Measurements from ENCODE around the gene BRD9.
"Not testable (repeated sequence)": the region's sequence is repeated elsewhere in the genome, so short reads cannot be mapped to it uniquely, and the experiment has no call there.

Gene BRD9

DNA sequence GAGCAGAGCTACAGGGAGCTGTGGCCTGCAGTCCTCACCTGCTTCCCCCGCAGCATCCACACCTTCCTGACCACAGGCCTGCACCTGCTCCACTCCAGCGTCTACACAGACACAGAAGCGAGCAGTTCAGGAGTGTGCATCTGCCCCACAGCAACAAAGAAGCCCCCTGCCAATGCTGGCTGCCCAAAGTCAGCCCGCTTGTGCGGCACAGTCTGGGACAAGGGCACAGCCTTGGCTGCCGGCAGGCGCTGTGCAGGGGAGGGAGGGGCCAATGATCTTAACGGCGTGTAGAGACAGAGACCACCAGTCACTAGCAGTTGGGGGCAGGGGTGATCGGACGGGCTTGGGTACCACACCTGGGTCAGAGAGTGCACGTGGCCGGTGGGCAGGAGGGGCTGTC lies 6.6 kb downstream of the BRD9 start:
- DNase-seq (no peak), ATAC-seq (replicated peaks) (no peak)
- H3K27me3 Mint-ChIP-seq, result no peaks in the 10 kb centered on the region
- H3K9me3 Mint-ChIP-seq, result peaks cover 11 to 15% of the 10 kb centered on the region in 2 donors
- H3K27ac Mint-ChIP-seq, result peak overlapping the region in 1 of 2 donors; percentile 20
- peaks cover 31 to 37% of the 10 kb centered on the region in 2 donors for H3K4me1 Mint-ChIP-seq (ENCODE audit: low read depth in 2 of 2)
- H3K4me3 Mint-ChIP-seq, result no peak overlapping the region
- peaks cover 94% of the 10 kb centered on the region for H3K36me3 Mint-ChIP-seq (ENCODE audit: insufficient read depth)

DNA sequence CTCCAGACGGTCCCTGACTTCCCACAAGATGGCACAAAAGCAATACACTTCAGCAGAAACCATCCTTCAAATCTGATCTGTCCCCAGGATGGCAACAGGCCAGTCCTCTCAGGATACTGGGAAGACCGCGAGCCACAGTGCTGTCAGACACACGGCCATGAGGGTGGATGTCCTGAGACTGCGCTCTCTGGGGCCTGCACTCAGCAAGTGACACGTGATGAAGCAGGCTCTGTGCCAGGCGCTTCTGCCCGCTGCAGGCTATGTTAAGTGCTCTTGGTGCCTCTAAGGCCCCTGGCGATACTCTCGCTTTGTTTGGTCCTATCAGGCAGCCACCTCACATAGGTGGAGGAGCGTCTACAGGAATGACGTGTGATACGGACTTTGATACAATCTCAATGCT lies 7.1 kb downstream of the BRD9 start:
- Mint-ChIP-seq H3K9me3 (peaks cover 11 to 15% of the 10 kb centered on the region in 2 donors), H3K27me3 (no peaks in the 10 kb centered on the region), H3K4me3 (no peak overlapping the region), H3K36me3 (ENCODE audit: insufficient read depth) (peaks cover 94% of the 10 kb centered on the region), H3K4me1 (ENCODE audit: low read depth in 2 of 2) (peaks cover 28 to 38% of the 10 kb centered on the region in 2 donors), H3K27ac (peak overlapping the region in 1 of 2 donors; percentile 20)
- ATAC-seq (replicated peaks), result no peak
- no peak for DNase-seq

DNA sequence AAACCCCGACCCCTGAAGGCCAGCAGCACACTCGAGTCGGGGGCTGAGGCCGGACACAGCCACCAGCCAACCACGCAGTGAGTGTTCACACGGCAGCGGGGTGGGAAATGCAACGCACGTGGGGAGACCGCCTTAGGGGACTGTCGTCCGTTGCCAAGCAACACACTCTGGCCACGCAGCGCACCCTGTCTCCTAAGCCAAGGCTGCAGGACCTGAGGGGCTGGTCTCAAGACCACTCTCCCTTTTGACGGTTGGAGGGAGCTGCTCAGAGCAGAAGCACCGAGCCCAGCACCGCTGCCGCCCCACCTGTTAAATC lies 7.5 kb downstream of the BRD9 start:
- peaks cover 94% of the 10 kb centered on the region for H3K36me3 Mint-ChIP-seq (ENCODE audit: insufficient read depth)
- ATAC-seq (replicated peaks) (no peak), DNase-seq (no peak)
- H3K27me3 Mint-ChIP-seq, result no peaks in the 10 kb centered on the region
- peaks cover 28 to 38% of the 10 kb centered on the region in 2 donors for H3K4me1 Mint-ChIP-seq (ENCODE audit: low read depth in 2 of 2)
- H3K27ac Mint-ChIP-seq, result no peak overlapping the region
- peaks cover 11 to 15% of the 10 kb centered on the region in 2 donors for H3K9me3 Mint-ChIP-seq
- no peak overlapping the region for H3K4me3 Mint-ChIP-seq

DNA sequence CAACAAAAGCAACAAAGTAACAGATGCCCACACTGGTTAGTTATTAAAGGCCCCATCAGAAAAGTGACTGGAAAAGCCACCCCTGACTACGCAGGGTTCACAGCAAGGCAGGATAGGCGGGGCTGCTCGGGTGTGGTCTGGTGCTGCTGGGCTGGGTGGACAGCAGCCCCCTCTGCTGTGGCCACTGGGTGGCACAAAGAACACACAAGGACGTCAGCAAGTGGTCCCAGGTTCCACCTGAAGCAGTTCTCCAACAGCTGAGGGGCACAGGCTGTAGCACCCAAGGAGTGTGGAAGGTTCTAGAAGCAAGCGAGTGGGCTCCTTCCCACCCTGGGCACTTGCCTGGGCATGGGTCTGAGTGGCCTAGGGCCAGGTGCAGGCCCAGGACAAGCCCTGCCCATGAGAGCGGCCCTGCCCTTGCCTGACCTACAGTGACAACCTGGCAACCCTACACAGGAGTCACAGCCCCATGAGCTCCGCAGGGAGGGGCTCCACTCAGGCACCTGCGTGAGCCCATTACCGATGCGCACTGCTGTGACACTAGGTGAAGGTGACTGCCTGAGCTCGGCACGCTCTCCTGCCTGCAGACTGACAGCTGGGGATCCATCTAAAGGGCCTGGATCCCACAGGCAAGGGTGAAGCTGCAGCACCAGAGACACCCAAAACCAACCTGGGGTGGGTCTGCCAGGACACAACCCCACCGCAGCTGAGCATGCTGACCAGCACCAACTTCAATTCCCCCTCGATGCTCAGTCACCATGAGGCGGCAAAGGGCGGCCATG lies 8.1 kb downstream of the BRD9 start:
- peaks cover 11 to 15% of the 10 kb centered on the region in 2 donors for H3K9me3 Mint-ChIP-seq
- ATAC-seq (replicated peaks), result no peak
- peaks cover 88% of the 10 kb centered on the region for H3K36me3 Mint-ChIP-seq (ENCODE audit: insufficient read depth)
- no peaks in the 10 kb centered on the region for H3K27me3 Mint-ChIP-seq
- H3K27ac Mint-ChIP-seq, result no peak overlapping the region
- DNase-seq, result no peak
- H3K4me3 Mint-ChIP-seq, result no peak overlapping the region
- peaks cover 28 to 38% of the 10 kb centered on the region in 2 donors for H3K4me1 Mint-ChIP-seq (ENCODE audit: low read depth in 2 of 2)

DNA sequence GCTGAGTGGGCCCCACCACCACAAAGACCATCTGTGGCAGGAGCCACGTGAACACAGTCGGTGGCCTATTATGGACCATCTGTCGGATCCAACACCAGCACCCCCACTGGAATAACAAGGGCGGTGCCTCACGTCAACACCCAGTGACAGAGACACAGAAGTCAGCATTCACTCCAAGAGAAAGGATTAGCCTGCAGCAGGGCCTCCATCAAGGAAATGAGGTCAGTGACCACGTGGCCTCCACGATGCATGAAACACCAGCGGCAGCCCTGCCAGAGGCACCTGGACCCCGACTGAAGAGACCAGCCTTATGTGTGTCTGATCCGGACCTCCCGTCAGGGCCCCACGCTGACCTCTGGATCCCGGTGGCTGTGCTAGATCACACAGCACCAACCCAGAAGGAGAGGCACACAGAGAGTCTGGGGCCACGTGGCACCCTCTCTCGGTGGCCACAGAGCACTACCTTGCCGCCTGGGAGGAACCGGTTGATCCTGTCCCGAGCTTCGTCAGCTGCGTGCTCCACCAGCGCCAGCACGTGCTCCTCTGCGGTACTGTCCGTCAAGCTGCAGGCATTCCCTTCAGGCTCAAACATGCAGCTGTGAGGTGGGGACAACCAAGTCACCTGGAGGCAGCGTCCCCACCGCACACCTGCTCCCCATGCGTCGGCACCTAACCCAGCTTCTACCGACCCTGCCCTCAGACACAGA lies 9.0 kb downstream of the BRD9 start:
- H3K9me3 Mint-ChIP-seq, result peaks cover 11 to 15% of the 10 kb centered on the region in 2 donors
- H3K36me3 Mint-ChIP-seq (ENCODE audit: insufficient read depth), result peaks cover 79% of the 10 kb centered on the region
- H3K4me1 Mint-ChIP-seq (ENCODE audit: low read depth in 2 of 2), result peaks cover 28 to 38% of the 10 kb centered on the region in 2 donors
- H3K27ac Mint-ChIP-seq, result peak overlapping the region; percentile 93 to 95
- H3K27me3 Mint-ChIP-seq, result no peaks in the 10 kb centered on the region
- H3K4me3 Mint-ChIP-seq, result peak overlapping the region in 1 of 2 donors; percentile 67
- DNase-seq (no peak), ATAC-seq (replicated peaks) (no peak)

DNA sequence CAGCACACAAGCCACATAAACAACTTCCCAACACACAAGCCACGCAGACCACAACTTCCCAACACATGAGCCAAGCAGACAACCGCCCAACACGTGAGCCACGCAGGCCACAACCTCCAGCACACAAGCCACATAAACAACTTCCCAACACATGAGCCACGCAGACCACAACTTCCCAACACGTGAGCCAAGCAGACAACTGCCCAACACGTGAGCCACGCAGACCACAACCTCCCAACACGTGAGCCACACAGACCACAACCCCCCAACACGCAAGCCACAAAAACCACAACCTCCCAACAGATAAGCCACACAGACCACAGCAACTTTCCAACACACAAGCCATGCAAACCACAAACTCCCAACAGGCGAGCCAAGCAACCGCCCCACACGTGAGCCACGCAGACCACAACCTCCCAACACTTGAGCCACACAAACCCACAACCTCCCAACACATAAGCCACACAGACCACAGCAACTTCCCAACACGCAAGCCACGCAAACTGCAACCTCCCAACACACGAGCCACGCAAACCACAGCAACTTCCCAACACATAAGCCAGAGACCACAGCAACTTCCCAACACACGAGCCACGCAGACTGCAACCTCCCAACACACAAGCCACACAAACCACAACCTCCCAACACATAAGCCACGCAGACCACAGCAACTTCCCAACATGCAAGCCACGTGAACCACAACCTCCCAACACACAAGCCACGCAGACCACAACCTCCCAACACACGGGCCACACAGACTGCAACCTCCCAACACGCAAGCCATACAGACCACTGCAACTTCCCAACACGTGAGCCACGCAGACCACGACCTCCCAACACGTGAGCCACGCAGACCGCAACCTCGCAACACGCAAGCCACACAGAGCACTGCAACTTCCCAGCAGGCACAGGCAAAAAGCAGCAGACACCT lies 10.1 kb downstream of the BRD9 start:
- Mint-ChIP-seq H3K9me3 (peaks cover 11 to 15% of the 10 kb centered on the region in 2 donors), H3K4me3 (peak overlapping the region; percentile 49 to 67), H3K27me3 (no peaks in the 10 kb centered on the region), H3K27ac (peak overlapping the region; percentile 93 to 95), H3K36me3 (ENCODE audit: insufficient read depth) (peaks cover 79% of the 10 kb centered on the region), H3K4me1 (ENCODE audit: low read depth in 2 of 2) (peaks cover 23 to 32% of the 10 kb centered on the region in 2 donors)
- ATAC-seq (replicated peaks) (peak; percentile 31), DNase-seq (peak in 1 of 3 experiments; percentile 6)

DNA sequence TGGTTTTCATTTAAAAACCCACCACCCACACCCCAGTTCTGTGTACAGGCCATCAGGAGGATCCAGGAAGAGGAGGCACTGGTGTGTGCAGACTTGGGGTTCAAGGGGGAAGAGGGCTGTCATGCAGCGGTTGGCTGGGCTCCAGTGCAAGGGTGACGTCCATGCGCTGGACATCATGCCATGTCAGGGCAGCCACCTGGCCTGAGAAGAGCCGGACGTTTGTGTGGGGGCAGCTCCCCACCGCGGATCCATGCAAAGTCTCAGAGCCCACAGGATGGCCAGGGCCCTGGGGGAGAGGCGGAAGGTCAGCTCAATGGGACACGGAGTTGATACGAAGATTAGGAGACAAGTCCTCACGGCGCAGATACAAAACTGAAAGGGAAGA lies 11.1 kb downstream of the BRD9 start:
- H3K4me1 Mint-ChIP-seq (ENCODE audit: low read depth in 2 of 2), result peaks cover 23 to 32% of the 10 kb centered on the region in 2 donors
- DNase-seq, result no peak
- H3K9me3 Mint-ChIP-seq, result peaks cover 11 to 15% of the 10 kb centered on the region in 2 donors
- H3K4me3 Mint-ChIP-seq, result peak overlapping the region in 1 of 2 donors; percentile 67
- peak overlapping the region; percentile 93 to 95 for H3K27ac Mint-ChIP-seq
- no peak for ATAC-seq (replicated peaks)
- H3K27me3 Mint-ChIP-seq, result no peaks in the 10 kb centered on the region
- peaks cover 79% of the 10 kb centered on the region for H3K36me3 Mint-ChIP-seq (ENCODE audit: insufficient read depth)

DNA sequence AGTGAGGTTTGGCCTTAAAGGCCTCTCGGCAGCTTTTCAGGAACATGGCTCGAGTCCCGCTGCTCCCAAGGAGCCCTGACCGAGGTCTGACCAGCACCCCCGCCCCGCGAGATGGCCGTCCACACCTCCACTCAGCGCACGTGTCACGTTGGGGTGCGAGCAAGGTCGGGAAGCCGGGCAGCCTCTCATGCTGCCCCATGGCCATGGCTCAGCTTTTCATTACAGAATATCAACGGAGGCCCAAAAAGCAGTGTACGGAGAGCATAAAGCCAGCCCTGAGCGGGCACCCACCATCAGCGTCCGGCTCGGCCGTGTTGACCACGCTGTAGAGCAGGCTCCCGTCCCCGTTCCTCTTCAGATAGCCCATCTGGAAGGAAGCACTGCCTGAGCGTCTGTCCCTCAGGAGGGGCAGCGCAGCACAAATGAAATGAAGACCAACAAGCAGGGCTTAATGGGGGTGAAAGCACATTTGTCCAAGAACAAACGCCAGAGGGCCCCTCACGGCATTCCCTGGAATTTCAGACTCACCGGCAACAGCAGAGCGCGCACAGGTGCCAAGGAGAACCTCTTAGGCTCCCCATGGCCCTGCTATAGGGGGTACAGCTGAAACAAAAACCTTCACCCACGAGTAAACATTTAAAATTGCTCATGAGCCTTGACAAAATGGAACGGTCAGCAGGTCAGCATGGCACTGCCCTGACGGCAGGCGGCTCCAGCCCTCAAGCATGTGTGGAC lies 11.6 kb downstream of the BRD9 start:
- H3K27ac Mint-ChIP-seq, result peak overlapping the region; percentile 93 to 95
- H3K4me3 Mint-ChIP-seq, result no peak overlapping the region
- DNase-seq (no peak), ATAC-seq (replicated peaks) (no peak)
- peaks cover 11 to 15% of the 10 kb centered on the region in 2 donors for H3K9me3 Mint-ChIP-seq
- peaks cover 79% of the 10 kb centered on the region for H3K36me3 Mint-ChIP-seq (ENCODE audit: insufficient read depth)
- H3K27me3 Mint-ChIP-seq, result no peaks in the 10 kb centered on the region
- H3K4me1 Mint-ChIP-seq (ENCODE audit: low read depth in 2 of 2), result peaks cover 18 to 30% of the 10 kb centered on the region in 2 donors

DNA sequence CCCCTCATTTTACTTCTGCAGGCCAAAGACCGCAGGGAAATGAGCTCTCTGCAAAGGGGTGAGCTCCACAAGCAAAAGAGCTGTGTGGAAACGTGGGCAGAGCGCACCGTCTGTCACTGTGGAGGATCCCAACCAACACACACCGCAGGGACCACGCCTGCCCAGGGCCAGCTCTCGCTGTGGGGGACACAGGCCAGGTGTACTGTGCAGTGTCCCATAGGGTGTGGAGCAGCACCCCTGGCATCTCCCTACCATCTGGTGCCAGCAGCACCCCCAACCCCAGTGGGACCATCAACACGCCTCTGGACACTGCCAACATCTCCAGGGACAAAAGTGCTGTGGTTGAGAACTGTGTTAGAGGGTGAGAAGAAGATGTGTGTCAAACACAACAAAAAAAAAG lies 13.9 kb downstream of the BRD9 start:
- H3K9me3 Mint-ChIP-seq, result peaks cover 11 to 15% of the 10 kb centered on the region in 2 donors
- not testable (repeated sequence) for H3K27ac Mint-ChIP-seq, DNase-seq, H3K27me3 Mint-ChIP-seq, H3K4me3 Mint-ChIP-seq
- H3K4me1 Mint-ChIP-seq (ENCODE audit: low read depth in 2 of 2), result peaks cover 17 to 31% of the 10 kb centered on the region in 2 donors
- H3K36me3 Mint-ChIP-seq (ENCODE audit: insufficient read depth), result peaks cover 80% of the 10 kb centered on the region
- peak; percentile 25 for ATAC-seq (replicated peaks)

DNA sequence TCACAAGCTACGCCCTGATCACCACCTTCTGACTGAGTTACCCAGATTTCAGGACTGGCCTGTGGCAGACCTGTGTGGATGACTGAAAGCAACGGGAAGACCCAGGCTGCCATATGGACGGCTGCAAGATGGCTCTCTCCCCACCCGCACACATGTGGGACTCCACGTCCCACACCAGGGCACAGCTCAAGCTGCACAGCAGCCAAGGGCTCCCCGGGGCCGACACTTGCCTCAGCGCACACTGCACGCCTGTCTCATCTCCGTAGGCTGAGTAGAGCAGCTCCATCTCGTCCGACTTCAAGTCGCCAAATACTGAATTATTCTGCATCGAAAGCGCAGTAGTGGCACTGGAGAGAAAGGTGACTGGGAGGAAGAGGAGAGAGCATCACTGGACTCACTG lies 14.5 kb downstream of the BRD9 start:
- no peak for ATAC-seq (replicated peaks)
- Mint-ChIP-seq H3K27ac (peak overlapping the region in 1 of 2 donors; percentile 15), H3K4me3 (no peak overlapping the region)

DNA sequence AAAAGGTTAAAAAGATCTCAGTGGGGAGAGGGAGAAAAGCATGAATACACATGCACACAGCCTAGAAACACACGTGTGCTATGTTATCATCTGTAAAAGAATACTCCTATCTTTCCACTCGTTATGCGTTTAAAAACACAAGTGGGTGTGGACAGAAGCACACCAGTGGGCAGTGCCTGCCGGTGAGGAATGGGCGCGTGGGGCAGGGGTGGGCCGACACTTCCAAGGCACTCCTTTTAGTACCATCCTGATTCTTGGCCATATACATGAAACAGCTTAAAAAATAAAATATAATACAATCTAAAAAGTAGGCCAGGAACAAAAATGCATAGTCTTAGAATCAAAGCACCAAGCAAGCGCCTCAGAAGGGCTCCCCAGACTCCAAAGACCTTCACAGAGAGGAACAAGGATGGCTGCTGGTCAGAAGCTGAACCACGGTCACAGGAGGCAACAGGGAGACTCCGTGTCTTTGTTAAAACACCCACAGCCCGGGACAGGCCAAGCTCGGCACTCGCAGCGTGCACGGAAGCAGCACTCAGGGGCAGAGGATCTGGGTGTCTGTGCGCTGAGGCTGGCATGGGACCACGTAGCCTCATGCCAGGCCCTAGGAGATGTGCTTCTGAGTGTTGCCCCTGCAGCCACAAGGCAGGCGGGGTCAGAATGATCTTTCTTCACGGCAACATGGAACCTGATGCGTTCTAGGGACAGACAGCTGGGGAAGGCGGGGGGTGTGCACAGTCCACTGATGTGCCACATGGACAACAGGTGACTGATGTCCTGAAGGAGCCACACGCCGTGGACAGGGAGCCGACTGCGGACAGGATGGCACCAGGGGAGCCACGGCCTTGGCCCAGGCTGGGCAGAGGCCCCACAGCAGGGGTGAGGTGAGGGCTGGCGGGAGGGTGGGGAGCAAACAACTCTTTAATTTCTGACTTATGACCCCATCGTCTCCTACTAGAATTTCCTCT lies 15.9 kb downstream of the BRD9 start:
- ATAC-seq (replicated peaks) (no peak), DNase-seq (no peak)
- no peaks in the 10 kb centered on the region for H3K9me3 Mint-ChIP-seq
- H3K4me1 Mint-ChIP-seq (ENCODE audit: low read depth in 2 of 2), result peaks cover 3 to 19% of the 10 kb centered on the region in 2 donors
- H3K4me3 Mint-ChIP-seq, result no peak overlapping the region
- H3K27me3 Mint-ChIP-seq, result no peaks in the 10 kb centered on the region
- H3K36me3 Mint-ChIP-seq (ENCODE audit: insufficient read depth), result peaks cover 65% of the 10 kb centered on the region
- H3K27ac Mint-ChIP-seq, result no peak overlapping the region

More for the DNA sequence above, 14.5 kb downstream of the BRD9 start:
- Mint-ChIP-seq H3K27me3 (no peaks in the 10 kb centered on the region), H3K36me3 (ENCODE audit: insufficient read depth) (peaks cover 76% of the 10 kb centered on the region), H3K4me1 (ENCODE audit: low read depth in 2 of 2) (peaks cover 17 to 32% of the 10 kb centered on the region in 2 donors), H3K9me3 (peaks cover 11 to 14% of the 10 kb centered on the region in 2 donors)
- DNase-seq, result no peak

DNA sequence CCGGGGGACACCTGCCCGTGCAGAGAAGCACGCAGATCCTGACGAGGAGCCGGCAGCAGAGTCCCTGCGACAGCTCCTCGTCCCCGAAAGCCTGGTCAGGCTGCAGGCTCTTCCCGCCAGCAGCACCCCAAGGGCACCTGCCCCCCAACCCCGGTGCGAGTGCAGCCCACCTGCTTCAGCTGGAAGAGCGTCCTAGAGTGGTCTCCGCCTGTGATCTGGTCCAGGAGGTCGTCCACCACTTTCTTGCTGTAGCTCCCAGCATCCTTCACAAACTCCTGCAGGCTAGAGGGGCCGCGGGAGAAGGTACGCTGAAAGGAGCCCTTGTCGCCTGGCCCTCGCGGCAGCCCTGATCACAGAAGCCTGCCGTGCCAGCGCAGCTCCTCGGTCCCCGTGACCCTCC lies 16.7 kb downstream of the BRD9 start:
- Mint-ChIP-seq H3K4me3 (no peak overlapping the region), H3K36me3 (ENCODE audit: insufficient read depth) (peaks cover 58% of the 10 kb centered on the region), H3K9me3 (no peaks in the 10 kb centered on the region), H3K27me3 (no peaks in the 10 kb centered on the region), H3K27ac (no peak overlapping the region), H3K4me1 (ENCODE audit: low read depth in 2 of 2) (peaks cover 0 to 11% of the 10 kb centered on the region in 2 donors)
- ATAC-seq (replicated peaks) (no peak), DNase-seq (no peak)

Data from effector memory CD8-positive, alpha-beta T cell (primary cell).